KMS-11 (cell line): ENCODE data around the gene SSR3.

Experiments
- H2AFZ ChIP-seq: fragments of 200-600 bp; sonication (generic); 2 replicates; pipeline ENCODE4 v1.6.1; 2016; ENCODE audit warnings: antibody characterized with exemption, mixed run types, low read depth
- H3K27ac ChIP-seq: fragments of 200-600 bp; sonication (generic); 2 replicates; pipeline ENCODE4 v1.6.1; 2016; ENCODE audit warnings: mild to moderate bottlenecking, mixed run types
- H3K27me3 ChIP-seq: fragments of 200-600 bp; sonication (generic); 2 replicates; pipeline ENCODE4 v1.6.1; 2017; ENCODE audit warnings: mild to moderate bottlenecking, low read depth, mixed run types, moderate library complexity; ENCODE audit not compliant: insufficient read depth
- H3K36me3 ChIP-seq: fragments of 200-600 bp; sonication (generic); 2 replicates; pipeline ENCODE4 v1.6.1; 2017; ENCODE audit warnings: mild to moderate bottlenecking, mixed run types; ENCODE audit not compliant: insufficient read depth
- H3K4me1 ChIP-seq: fragments of 200-600 bp; sonication (generic); 2 replicates; pipeline ENCODE4 v1.6.1; 2016; ENCODE audit warnings: mild to moderate bottlenecking, low read depth, mixed run types; ENCODE audit not compliant: poor library complexity, severe bottlenecking
- H3K4me2 ChIP-seq: fragments of 200-600 bp; sonication (generic); 2 replicates; pipeline ENCODE4 v1.7.0; 2016; ENCODE audit warnings: mild to moderate bottlenecking, mixed run types
- H3K4me3 ChIP-seq: fragments of 200-600 bp; sonication (generic); IDR thresholded peaks from 2 replicates; pipeline ENCODE4 v1.6.1; 2017; ENCODE audit warnings: low read depth, low read length, mixed read lengths; ENCODE audit not compliant: insufficient read depth
- H3K79me2 ChIP-seq: fragments of 200-600 bp; sonication (generic); 2 replicates; pipeline ENCODE4 v1.6.1; 2016; ENCODE audit warnings: low read depth, mixed run types; ENCODE audit not compliant: insufficient read depth
- H3K9ac ChIP-seq: fragments of 200-600 bp; sonication (generic); 2 replicates; pipeline ENCODE4 v1.6.1; 2016; ENCODE audit warnings: mild to moderate bottlenecking, mixed run types
- H4K20me1 ChIP-seq: fragments of 200-600 bp; sonication (generic); 2 replicates; pipeline ENCODE4 v1.6.1; 2016; ENCODE audit warnings: mild to moderate bottlenecking, mixed run types; ENCODE audit not compliant: insufficient read depth
- TF ChIP-seq, protein P1 (sequence below): fragments of 200-600 bp; sonication (generic); conservative IDR thresholded peaks from 2 replicates; pipeline ENCODE4 v1.6.1; 2017; ENCODE audit warnings: low read depth, mild to moderate bottlenecking, antibody characterized with exemption, low read length, moderate library complexity, mixed read lengths

The SSR3 gene

DNA sequence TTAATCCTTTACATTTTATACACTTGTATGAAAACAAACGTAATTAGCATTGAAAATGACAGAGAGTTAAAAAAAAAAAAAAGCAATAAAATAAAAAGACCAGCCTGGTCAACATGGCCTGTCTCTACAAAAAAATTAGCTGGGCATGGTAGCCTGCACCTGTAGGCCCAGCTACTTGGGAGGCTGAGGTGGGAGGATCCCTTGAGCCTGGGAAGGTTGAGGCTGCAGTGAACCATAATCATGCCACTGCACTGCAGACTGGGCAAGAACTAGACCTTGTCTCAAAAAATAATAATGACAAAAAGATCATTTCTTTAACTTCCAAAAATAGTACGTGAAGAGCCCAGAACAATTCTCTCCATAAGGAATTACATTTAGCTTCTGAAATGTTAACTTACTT lies 1.9 kb downstream of the SSR3 start:
- no peaks in the 10 kb centered on the region for H3K27me3 ChIP-seq
- H3K27ac ChIP-seq, result no peak overlapping the region
- no peaks in the 10 kb centered on the region for H4K20me1 ChIP-seq
- peak overlapping the region; percentile 92 for H3K4me2 ChIP-seq
- H3K4me3 ChIP-seq, result no peak overlapping the region
- H3K9ac ChIP-seq, result peak overlapping the region; percentile 94; the same call in 1 of the 2 replicates
- peaks cover 53% of the 10 kb centered on the region for H3K4me1 ChIP-seq
- H3K36me3 ChIP-seq, result peaks cover 14% of the 10 kb centered on the region; the same call in 1 of the 2 replicates
- H2AFZ ChIP-seq, result no peak overlapping the region
- TF ChIP-seq, protein P1, sequence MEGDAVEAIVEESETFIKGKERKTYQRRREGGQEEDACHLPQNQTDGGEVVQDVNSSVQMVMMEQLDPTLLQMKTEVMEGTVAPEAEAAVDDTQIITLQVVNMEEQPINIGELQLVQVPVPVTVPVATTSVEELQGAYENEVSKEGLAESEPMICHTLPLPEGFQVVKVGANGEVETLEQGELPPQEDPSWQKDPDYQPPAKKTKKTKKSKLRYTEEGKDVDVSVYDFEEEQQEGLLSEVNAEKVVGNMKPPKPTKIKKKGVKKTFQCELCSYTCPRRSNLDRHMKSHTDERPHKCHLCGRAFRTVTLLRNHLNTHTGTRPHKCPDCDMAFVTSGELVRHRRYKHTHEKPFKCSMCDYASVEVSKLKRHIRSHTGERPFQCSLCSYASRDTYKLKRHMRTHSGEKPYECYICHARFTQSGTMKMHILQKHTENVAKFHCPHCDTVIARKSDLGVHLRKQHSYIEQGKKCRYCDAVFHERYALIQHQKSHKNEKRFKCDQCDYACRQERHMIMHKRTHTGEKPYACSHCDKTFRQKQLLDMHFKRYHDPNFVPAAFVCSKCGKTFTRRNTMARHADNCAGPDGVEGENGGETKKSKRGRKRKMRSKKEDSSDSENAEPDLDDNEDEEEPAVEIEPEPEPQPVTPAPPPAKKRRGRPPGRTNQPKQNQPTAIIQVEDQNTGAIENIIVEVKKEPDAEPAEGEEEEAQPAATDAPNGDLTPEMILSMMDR, result no peak
- H3K79me2 ChIP-seq, result peaks cover 68% of the 10 kb centered on the region

DNA sequence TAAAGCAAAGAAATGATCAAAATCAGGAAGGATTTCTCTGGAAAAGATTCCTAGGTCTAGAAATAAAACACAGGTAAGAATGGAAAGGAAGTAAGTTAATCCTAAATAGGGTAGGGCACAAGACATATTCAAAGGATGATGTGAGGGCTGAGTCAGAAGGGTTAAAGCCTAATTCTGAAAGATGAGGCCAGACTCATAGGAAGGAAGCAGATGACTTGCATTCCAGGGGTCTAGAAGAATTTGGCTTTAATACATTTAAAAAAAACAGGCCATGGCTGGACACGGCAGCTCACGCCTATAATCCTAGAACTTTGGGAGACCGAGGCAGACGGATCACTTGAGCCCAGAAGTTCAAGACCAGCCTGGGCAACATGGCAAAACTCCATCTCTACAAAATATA lies 3.2 kb downstream of the SSR3 start:
- TF ChIP-seq, protein P1, result no peak
- no peak overlapping the region for H2AFZ ChIP-seq
- H3K4me1 ChIP-seq, result peaks cover 55% of the 10 kb centered on the region
- no peak overlapping the region for H3K27ac ChIP-seq
- H3K27me3 ChIP-seq, result no peaks in the 10 kb centered on the region
- H4K20me1 ChIP-seq, result no peaks in the 10 kb centered on the region
- H3K9ac ChIP-seq, result no peak overlapping the region
- H3K79me2 ChIP-seq, result peaks cover 79% of the 10 kb centered on the region
- no peak overlapping the region; the same call in 1 of the 2 replicates for H3K4me2 ChIP-seq
- peaks cover 17% of the 10 kb centered on the region; the same call in 1 of the 2 replicates for H3K36me3 ChIP-seq
- no peak overlapping the region for H3K4me3 ChIP-seq

DNA sequence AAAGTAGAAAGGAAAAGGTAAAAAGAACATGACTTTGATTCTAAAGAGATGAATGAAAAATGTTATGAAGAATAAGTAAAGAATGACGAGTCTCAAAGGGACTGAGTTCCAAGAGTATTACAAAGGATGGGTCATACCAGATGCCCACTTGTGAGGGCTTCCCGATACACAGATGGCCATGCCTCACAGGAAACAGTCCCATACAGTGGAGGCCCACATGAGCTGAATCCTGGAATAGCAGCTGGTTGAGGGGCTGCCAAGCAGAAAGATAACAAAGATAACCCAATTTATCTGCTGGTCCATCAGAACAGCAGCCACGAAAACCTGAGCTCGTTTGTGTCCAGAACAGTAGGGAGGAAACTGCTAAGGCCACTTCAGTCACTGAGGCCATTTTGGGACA lies 3.7 kb downstream of the SSR3 start:
- peaks cover 17% of the 10 kb centered on the region; the same call in 1 of the 2 replicates for H3K36me3 ChIP-seq
- H3K27ac ChIP-seq, result no peak overlapping the region
- TF ChIP-seq, protein P1, result no peak
- H3K79me2 ChIP-seq, result peaks cover 84% of the 10 kb centered on the region
- H3K4me2 ChIP-seq, result no peak overlapping the region; the same call in 1 of the 2 replicates
- no peaks in the 10 kb centered on the region for H3K27me3 ChIP-seq
- no peak overlapping the region for H2AFZ ChIP-seq
- no peaks in the 10 kb centered on the region for H4K20me1 ChIP-seq
- H3K4me3 ChIP-seq, result no peak overlapping the region
- no peak overlapping the region for H3K9ac ChIP-seq
- H3K4me1 ChIP-seq, result peaks cover 55% of the 10 kb centered on the region

DNA sequence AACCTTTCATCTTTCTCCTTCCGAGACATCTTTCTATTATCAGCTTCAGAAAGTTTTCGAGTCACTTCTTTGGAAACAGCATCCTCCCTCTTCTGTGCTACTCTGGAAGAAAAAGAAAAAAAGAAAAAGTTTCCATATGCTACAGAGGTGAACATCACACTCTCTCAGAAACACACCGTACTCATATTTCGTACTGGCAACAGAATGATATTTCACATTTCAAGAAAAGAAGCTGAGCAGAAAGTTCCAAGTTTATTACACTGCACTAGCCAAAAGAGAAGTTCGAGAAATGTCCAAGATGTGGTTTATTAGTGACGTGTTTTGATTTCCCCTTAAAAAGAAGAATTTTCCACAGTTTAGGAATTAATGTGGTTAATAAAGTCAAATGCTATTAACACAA lies 6.0 kb downstream of the SSR3 start:
- no peak overlapping the region for H3K4me3 ChIP-seq
- TF ChIP-seq, protein P1, result no peak
- H2AFZ ChIP-seq, result no peak overlapping the region
- peaks cover 17% of the 10 kb centered on the region; the same call in 1 of the 2 replicates for H3K36me3 ChIP-seq
- no peaks in the 10 kb centered on the region for H3K27me3 ChIP-seq
- H3K27ac ChIP-seq, result no peak overlapping the region
- H3K9ac ChIP-seq, result no peak overlapping the region
- no peaks in the 10 kb centered on the region for H4K20me1 ChIP-seq
- peaks cover 93% of the 10 kb centered on the region for H3K79me2 ChIP-seq
- H3K4me1 ChIP-seq, result peaks cover 55% of the 10 kb centered on the region
- no peak overlapping the region for H3K4me2 ChIP-seq
